Effector memory CD4-positive, alpha-beta T cell (primary cell): ENCODE results near the gene FIS1.
"Not testable (repeated sequence)": the region's sequence is repeated elsewhere in the genome, so short reads cannot be mapped to it uniquely, and the experiment has no call there.

Experiments used
- DNase-seq, 3 donors: peaks; one replicate each; pipeline ENCODE4 v3.0.0-alpha.2; 2020
- H3K27ac ChIP-seq: 2 replicates; pipeline ENCODE4 v1.7.0; 2013; ENCODE audit warnings: mild to moderate bottlenecking, low read length, moderate library complexity; ENCODE audit not compliant: insufficient read depth, poor library complexity, severe bottlenecking
- H3K27me3 ChIP-seq: replicated peaks from 2 replicates; pipeline ENCODE4 v1.7.0; 2013; ENCODE audit warnings: mild to moderate bottlenecking, low read length; ENCODE audit not compliant: insufficient read depth, control insufficient read depth, poor library complexity, severe bottlenecking
- H3K36me3 ChIP-seq: 2 replicates; pipeline ENCODE4 v1.7.0; 2013; ENCODE audit warnings: mild to moderate bottlenecking, low read length, moderate library complexity; ENCODE audit not compliant: control insufficient read depth, insufficient read depth
- H3K4me1 ChIP-seq: 2 replicates; pipeline ENCODE4 v1.7.0; 2013; ENCODE audit warnings: low read length, mild to moderate bottlenecking; ENCODE audit not compliant: control insufficient read depth, insufficient read depth, poor library complexity, severe bottlenecking
- H3K4me3 ChIP-seq: 2 replicates; pipeline ENCODE4 v1.7.0; 2013; ENCODE audit warnings: low read length, low read depth, mild to moderate bottlenecking; ENCODE audit not compliant: insufficient read depth, poor library complexity, severe bottlenecking
- H3K9me3 ChIP-seq: 2 replicates; pipeline ENCODE4 v1.7.0; 2013; ENCODE audit warnings: mild to moderate bottlenecking, low read length, moderate library complexity; ENCODE audit not compliant: control insufficient read depth

The FIS1 gene

GRCh38 chr7:101206665-101207042 is 38.2 kb downstream of the FIS1 start:
- H3K27me3 ChIP-seq = peaks cover 7% of the 10 kb centered on the region
- no peaks in the 10 kb centered on the region for H3K9me3 ChIP-seq
- peaks cover 4% of the 10 kb centered on the region for H3K4me1 ChIP-seq
- peaks cover 18% of the 10 kb centered on the region for H3K36me3 ChIP-seq
- DNase-seq = no peak
- no peak overlapping the region for H3K27ac ChIP-seq
- H3K4me3 ChIP-seq = no peak overlapping the region

- Histone ChIP-seq H3K27ac (no peak overlapping the region), H3K4me3 (no peak overlapping the region), H3K4me1 (peaks cover 5% of the 10 kb centered on the region), H3K9me3 (no peaks in the 10 kb centered on the region), H3K27me3 (peaks cover 11% of the 10 kb centered on the region), H3K36me3 (peaks cover 13% of the 10 kb centered on the region)
- no peak for DNase-seq
These were observed 38.8 kb downstream of the FIS1 start for GRCh38 chr7:101205901-101206664.

GRCh38 chr7:101203740-101204738 is 40.8 kb downstream of the FIS1 start:
- not testable (repeated sequence) for H3K9me3 ChIP-seq, H3K4me1 ChIP-seq, H3K27ac ChIP-seq
- H3K36me3 ChIP-seq = peaks cover 11% of the 10 kb centered on the region
- H3K27me3 ChIP-seq = peaks cover 23% of the 10 kb centered on the region
- peak in 1 of 3 donors; percentile 18 for DNase-seq
- peak overlapping the region; percentile 32 for H3K4me3 ChIP-seq

- no peaks in the 10 kb centered on the region for H3K9me3 ChIP-seq
- no peak overlapping the region for H3K4me3 ChIP-seq
- no peak for DNase-seq
- peaks cover 23% of the 10 kb centered on the region for H3K27me3 ChIP-seq
- H3K27ac ChIP-seq = no peak overlapping the region
- peaks cover 5% of the 10 kb centered on the region for H3K4me1 ChIP-seq
- peaks cover 6% of the 10 kb centered on the region for H3K36me3 ChIP-seq
These were observed 42.3 kb downstream of the FIS1 start for GRCh38 chr7:101202603-101202918.

- Histone ChIP-seq H3K27ac (no peak overlapping the region), H3K9me3 (no peaks in the 10 kb centered on the region), H3K4me3 (no peak overlapping the region), H3K27me3 (peaks cover 23% of the 10 kb centered on the region), H3K4me1 (peaks cover 5% of the 10 kb centered on the region), H3K36me3 (peaks cover 6% of the 10 kb centered on the region)
- no peak for DNase-seq
These were observed 42.9 kb downstream of the FIS1 start for GRCh38 chr7:101201695-101202602.

GRCh38 chr7:101200862-101201599 is 43.9 kb downstream of the FIS1 start, which contains the start of gene MOGAT3:
Gene MOGAT3 (minus strand): TSS chr7:101201036. CDS start chr7:101200854, 182 bp downstream.
- Histone ChIP-seq H3K27ac (no peak within 1 kb of the TSS), H3K9me3 (no peaks in the 10 kb centered on the region), H3K36me3 (peaks cover under 1% of the 10 kb centered on the region), H3K4me3 (no peak within 1 kb of the TSS), H3K27me3 (peaks cover 23% of the 10 kb centered on the region), H3K4me1 (peaks cover 5% of the 10 kb centered on the region)
- DNase-seq = no peak

GRCh38 chr7:101200504-101200861 is 44.4 kb downstream of the FIS1 start:
- Histone ChIP-seq H3K9me3 (no peaks in the 10 kb centered on the region), H3K4me1 (peaks cover 5% of the 10 kb centered on the region), H3K4me3 (no peak overlapping the region), H3K36me3 (no peaks in the 10 kb centered on the region), H3K27me3 (peaks cover 23% of the 10 kb centered on the region), H3K27ac (no peak overlapping the region)
- no peak for DNase-seq

- not testable (repeated sequence) for H3K4me3 ChIP-seq, H3K4me1 ChIP-seq, H3K27ac ChIP-seq, H3K36me3 ChIP-seq, H3K9me3 ChIP-seq, DNase-seq
- peaks cover 23% of the 10 kb centered on the region for H3K27me3 ChIP-seq
These were observed 45.4 kb downstream of the FIS1 start for GRCh38 chr7:101199522-101199921.

GRCh38 chr7:101198476-101198875 is 46.4 kb downstream of the FIS1 start:
- peaks cover 22% of the 10 kb centered on the region for H3K27me3 ChIP-seq

More at GRCh38 chr7:101198476-101198875, 46.4 kb downstream of the FIS1 start:
- Histone ChIP-seq H3K36me3 (no peaks in the 10 kb centered on the region), H3K27ac (no peak overlapping the region), H3K4me1 (peaks cover 5% of the 10 kb centered on the region), H3K4me3 (no peak overlapping the region), H3K9me3 (no peaks in the 10 kb centered on the region)
- no peak for DNase-seq
